Gastroesophageal sphincter (tissue), 4 donors: ENCODE data around the gene MACF1. TPM values are rescaled to one million over a fixed set of nuclear protein-coding genes. Genes with fewer than 3 reads are reported as not detected.
"Not testable (repeated sequence)": the region's sequence is repeated elsewhere in the genome, so short reads cannot be mapped to it uniquely, and the experiment has no call there.

Source experiments
- ATAC-seq: fragments of 150-250 bp; one replicate; pipeline ENCODE4 v1.9.1; 2016; ENCODE audit warnings: mild to moderate bottlenecking, moderate library complexity
- H3K27ac ChIP-seq, 4 donors: fragments of 200-600 bp; sonication (generic) in 3 of 4; 1 replicate in 3 of 4; 2 replicates in 1 of 4; pipeline ENCODE4 v1.5.1; 2016 to 2019
- H3K27me3 ChIP-seq: fragments of 200-600 bp; sonication (generic); one replicate; pipeline ENCODE4 v1.5.1; 2019
- H3K36me3 ChIP-seq, 2 donors: fragments of 200-600 bp; sonication (generic); one replicate each; pipeline ENCODE4 v1.5.1; 2019; ENCODE audit warnings: control low read depth in 1 of 2
- H3K4me1 ChIP-seq, 3 donors: fragments of 200-600 bp; sonication (generic); 1 replicate in 2 of 3; 2 replicates in 1 of 3; pipeline ENCODE4 v1.5.1; 2016 to 2019; ENCODE audit warnings: control low read depth in 2 of 3
- H3K4me3 ChIP-seq, 2 donors: fragments of 200-600 bp; sonication (generic); one replicate each; pipeline ENCODE4 v1.5.1; 2019; ENCODE audit warnings: mild to moderate bottlenecking in 1 of 2, moderate library complexity in 1 of 2
- H3K9me3 ChIP-seq, 3 donors: fragments of 200-600 bp; sonication (generic); one replicate each; pipeline ENCODE4 v1.5.1; 2017 to 2019; ENCODE audit warnings: control low read depth in 2 of 3
- CTCF ChIP-seq, 4 experiments: fragments of 200-600 bp in 2 of 4; fragments of 450-650 bp in 2 of 4; sonication (generic) in 1 of 4; IDR thresholded peaks; one replicate each; pipeline ENCODE4 v1.5.1; 2017 to 2019; ENCODE audit warnings: antibody characterized with exemption in 4 of 4, mild to moderate bottlenecking in 2 of 4, moderate library complexity in 2 of 4
- EP300 ChIP-seq: sonication (generic); formaldehyde crosslinking; IDR thresholded peaks from one replicate; pipeline ENCODE4 v1.6.1; 2017; ENCODE audit warnings: antibody characterized with exemption, mild to moderate bottlenecking
- POLR2A ChIP-seq, 2 donors: fragments of 450-650 bp; IDR thresholded peaks; one replicate each; pipeline ENCODE4 v1.6.1; 2017; ENCODE audit warnings: antibody characterized with exemption in 2 of 2, mild to moderate bottlenecking in 2 of 2, moderate library complexity in 1 of 2
- POLR2AphosphoS5 ChIP-seq: sonication (generic); formaldehyde crosslinking; IDR thresholded peaks from one replicate; pipeline ENCODE4 v1.6.1; 2017; ENCODE audit warnings: antibody characterized with exemption
- WGBS, 2 donors: methylation state at CpG; one replicate each; pipeline ENCODE4 v1.1.5; 2018; ENCODE audit warnings: low coverage in 1 of 2; 5-methylcytosine and 5-hydroxymethylcytosine counted together
- total RNA-seq, 4 donors: library from RNA; depleted of rRNA; stranded (reverse); fragments of >200 nt; gene quantifications; one replicate each; pipeline ENCODE4 v1.1.0, GENCODE V29; 2016

Gene MACF1
- total RNA-seq, 4 donors from 2014 or later: 454 to 752 (median 541) TPM

GRCh38 chr1:39159224-39160036 lies 45.1 kb upstream of the MACF1 start:
- Histone ChIP-seq H3K27me3 (no peaks in the 10 kb centered on the region), H3K9me3 (no peaks in the 10 kb centered on the region), H3K36me3 (no peaks in the 10 kb centered on the region), H3K4me1 (peaks cover 12 to 85% (median 44%) of the 10 kb centered on the region in 3 donors), H3K4me3 (no peak overlapping the region), H3K27ac (peak overlapping the region in 2 of 4 donors; percentile 25 to 39)
- no peak for ATAC-seq
- 80% methylated on average over 1 of the region's 1 CpG; no CpG with 5 or more reads in 1 of the 2 donors for WGBS, 2 donors
- no peak for TF ChIP-seq POLR2AphosphoS5
- no peak for TF ChIP-seq EP300
- no peak for TF ChIP-seq POLR2A (IDR thresholded peaks at IDR 0.05)
- TF ChIP-seq CTCF (IDR thresholded peaks at IDR 0.05): no peak

GRCh38 chr1:39160703-39161102 lies 43.8 kb upstream of the MACF1 start:
- H3K4me3 ChIP-seq: no peak overlapping the region
- no peaks in the 10 kb centered on the region for H3K27me3 ChIP-seq
- no peak for TF ChIP-seq EP300
- no peak for TF ChIP-seq CTCF (IDR thresholded peaks at IDR 0.05)
- no peak for TF ChIP-seq POLR2AphosphoS5
- TF ChIP-seq POLR2A (IDR thresholded peaks at IDR 0.05): no peak
- H3K9me3 ChIP-seq: no peaks in the 10 kb centered on the region
- no peaks in the 10 kb centered on the region for H3K36me3 ChIP-seq
- H3K27ac ChIP-seq: no peak overlapping the region
- peaks cover 14 to 85% (median 37%) of the 10 kb centered on the region in 3 donors for H3K4me1 ChIP-seq
- no peak for ATAC-seq

- not testable (repeated sequence) for H3K27ac ChIP-seq, ATAC-seq, H3K9me3 ChIP-seq, H3K36me3 ChIP-seq, H3K27me3 ChIP-seq, H3K4me3 ChIP-seq
- 98 to 99% methylated on average over 7 to 8 of the region's 8 CpGs for WGBS, 2 donors
- H3K4me1 ChIP-seq: peaks cover 14 to 87% (median 35%) of the 10 kb centered on the region in 3 donors
Measured at GRCh38 chr1:39161811-39162210, 42.7 kb upstream of the MACF1 start.

GRCh38 chr1:39163469-39163868 lies 41.0 kb upstream of the MACF1 start:
- no peak overlapping the region for H3K27ac ChIP-seq
- H3K9me3 ChIP-seq: no peaks in the 10 kb centered on the region
- no peak for TF ChIP-seq POLR2A (IDR thresholded peaks at IDR 0.05)
- no peak for TF ChIP-seq EP300
- no peak for TF ChIP-seq CTCF (IDR thresholded peaks at IDR 0.05)
- TF ChIP-seq POLR2AphosphoS5: no peak
- H3K36me3 ChIP-seq: no peaks in the 10 kb centered on the region
- no peaks in the 10 kb centered on the region for H3K27me3 ChIP-seq
- no peak overlapping the region for H3K4me3 ChIP-seq
- H3K4me1 ChIP-seq: peaks cover 13 to 81% (median 26%) of the 10 kb centered on the region in 3 donors
- ATAC-seq: no peak

GRCh38 chr1:39164256-39164655 lies 40.2 kb upstream of the MACF1 start:
- Histone ChIP-seq H3K4me1 (peaks cover 9 to 79% (median 19%) of the 10 kb centered on the region in 3 donors), H3K27ac (peak overlapping the region in 3 of 4 donors; percentile 53 to 60 (median 55)), H3K9me3 (no peaks in the 10 kb centered on the region), H3K36me3 (no peaks in the 10 kb centered on the region), H3K27me3 (no peaks in the 10 kb centered on the region), H3K4me3 (no peak overlapping the region)
- TF ChIP-seq POLR2A (IDR thresholded peaks at IDR 0.05) (no peak), EP300 (no peak), CTCF (IDR thresholded peaks at IDR 0.05) (no peak), POLR2AphosphoS5 (no peak)
- no peak for ATAC-seq
